SU-DHL-6 (cell line): ENCODE results near the gene PRPS1.

ENCODE experiments used
- EZH2phosphoT487 ChIP-seq: fragments of 200-600 bp; sonication (generic), shearing (Covaris generic); conservative IDR thresholded peaks from 2 replicates; pipeline ENCODE4 v1.6.1; 2018; ENCODE audit warnings: mild to moderate bottlenecking, antibody characterized with exemption, low read length, moderate library complexity, mixed read lengths
- TF ChIP-seq, protein P1 (sequence below): fragments of 200-600 bp; sonication (generic); IDR thresholded peaks from one replicate; pipeline ENCODE4 v1.5.1; 2017; ENCODE audit warnings: antibody characterized with exemption, mild to moderate bottlenecking, low read length, moderate library complexity; ENCODE audit not compliant: insufficient read depth, poor library complexity, severe bottlenecking

DNA sequence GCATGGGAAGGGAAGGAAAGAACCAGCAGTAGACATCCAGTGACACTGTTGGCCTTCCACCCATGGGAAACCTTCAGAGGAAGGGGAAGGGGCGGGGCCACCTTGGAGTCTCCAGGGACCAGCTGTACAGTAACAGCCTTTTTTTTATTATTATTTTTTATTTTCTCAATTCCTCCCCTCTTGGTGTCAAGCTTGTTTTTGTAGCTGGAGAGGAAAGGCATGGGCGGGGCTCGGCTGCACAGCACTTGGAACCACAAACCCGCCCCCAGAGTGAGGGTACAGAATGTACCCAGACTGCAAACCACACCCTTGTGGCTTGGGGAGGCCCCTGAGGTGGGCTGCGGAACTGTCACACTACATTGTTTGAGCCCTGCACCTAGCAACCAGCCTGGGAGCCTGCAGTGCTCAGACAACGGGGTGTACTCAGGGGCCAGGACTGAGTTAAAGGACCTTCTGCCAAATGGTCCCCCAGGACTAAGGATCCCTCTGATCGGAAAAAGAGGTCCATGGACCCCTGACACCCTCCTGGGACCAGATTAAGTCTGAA is 45.7 kb downstream of the PRPS1 start:
- no peak for TF ChIP-seq EZH2phosphoT487
- TF ChIP-seq, protein P1, sequence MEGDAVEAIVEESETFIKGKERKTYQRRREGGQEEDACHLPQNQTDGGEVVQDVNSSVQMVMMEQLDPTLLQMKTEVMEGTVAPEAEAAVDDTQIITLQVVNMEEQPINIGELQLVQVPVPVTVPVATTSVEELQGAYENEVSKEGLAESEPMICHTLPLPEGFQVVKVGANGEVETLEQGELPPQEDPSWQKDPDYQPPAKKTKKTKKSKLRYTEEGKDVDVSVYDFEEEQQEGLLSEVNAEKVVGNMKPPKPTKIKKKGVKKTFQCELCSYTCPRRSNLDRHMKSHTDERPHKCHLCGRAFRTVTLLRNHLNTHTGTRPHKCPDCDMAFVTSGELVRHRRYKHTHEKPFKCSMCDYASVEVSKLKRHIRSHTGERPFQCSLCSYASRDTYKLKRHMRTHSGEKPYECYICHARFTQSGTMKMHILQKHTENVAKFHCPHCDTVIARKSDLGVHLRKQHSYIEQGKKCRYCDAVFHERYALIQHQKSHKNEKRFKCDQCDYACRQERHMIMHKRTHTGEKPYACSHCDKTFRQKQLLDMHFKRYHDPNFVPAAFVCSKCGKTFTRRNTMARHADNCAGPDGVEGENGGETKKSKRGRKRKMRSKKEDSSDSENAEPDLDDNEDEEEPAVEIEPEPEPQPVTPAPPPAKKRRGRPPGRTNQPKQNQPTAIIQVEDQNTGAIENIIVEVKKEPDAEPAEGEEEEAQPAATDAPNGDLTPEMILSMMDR, result no peak
